Testis (tissue), 2 donors: Measurements from ENCODE around the gene DLG2.

Experiments used
- CTCF ChIP-seq, 3 experiments: fragments of 450-650 bp in 2 of 3; fragments of 200-600 bp in 1 of 3; sonication (generic) in 1 of 3; IDR thresholded peaks; one replicate each; pipeline ENCODE4 v1.5.1; 2016 to 2019; ENCODE audit warnings: antibody characterized with exemption in 3 of 3, mild to moderate bottlenecking in 2 of 3, moderate library complexity in 1 of 3
- POLR2A ChIP-seq: fragments of 450-650 bp; IDR thresholded peaks from one replicate; pipeline ENCODE4 v1.6.1; 2017; ENCODE audit warnings: antibody characterized with exemption, mild to moderate bottlenecking, moderate library complexity

GRCh38 chr11:83676056-83676601 is 1951.0 kb downstream of the DLG2 start:
- TF ChIP-seq CTCF (IDR thresholded peaks at IDR 0.05) (no peak), POLR2A (no peak)
